GM18517 (cell line): ENCODE measurements around the gene FOXN1.
A peak's percentile ranks its signal among the peaks of the same experiment; 100 is the strongest.

Experiments
- ATAC-seq: cut with Tn5 transposase; IDR thresholded peaks from one replicate; pipeline ENCODE4 v1.9.1; 2021; ENCODE audit warnings: mild to moderate bottlenecking, moderate library complexity; ENCODE audit not compliant: unreplicated experiment

FOXN1 gene

DNA sequence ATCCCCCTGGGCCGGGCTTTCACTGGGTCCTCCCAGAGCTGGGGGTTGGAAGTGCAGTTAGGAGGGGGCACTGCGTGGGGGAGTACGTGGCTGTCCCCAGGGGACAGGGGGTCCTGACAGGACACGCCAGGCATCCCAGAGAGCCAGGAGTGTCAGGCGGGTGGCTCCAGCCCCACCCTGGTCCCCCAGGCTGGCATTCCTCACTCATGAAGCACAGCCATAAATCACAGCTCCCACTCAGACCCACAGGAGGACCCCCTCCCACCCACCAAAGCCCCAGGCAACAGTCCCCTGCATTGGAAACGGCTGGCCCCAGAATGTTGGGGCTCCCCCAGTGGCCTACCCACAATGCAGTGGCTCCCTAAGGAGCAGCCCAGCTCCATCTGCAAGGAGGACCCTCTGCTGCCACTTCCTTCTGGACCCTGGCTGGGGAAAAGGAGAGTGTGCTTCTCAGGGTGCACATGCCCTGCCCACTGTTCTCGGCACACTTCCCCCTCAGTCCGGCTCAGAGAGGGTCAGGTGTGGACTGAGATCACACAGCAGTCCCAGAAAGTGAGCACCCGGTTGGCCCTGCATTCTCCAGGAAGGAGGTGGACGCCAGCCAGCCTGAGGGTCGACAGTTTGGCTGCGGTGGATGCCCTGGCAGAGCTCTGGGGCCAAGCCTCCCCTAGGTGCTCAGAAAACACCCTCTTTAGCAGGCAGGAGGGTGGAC, 7.3 kb upstream of the FOXN1 start:
- ATAC-seq, result no peak

- ATAC-seq, result no peak
Observed at GRCh38 chr17:28499364-28499664, 6.8 kb upstream of the FOXN1 start.

DNA sequence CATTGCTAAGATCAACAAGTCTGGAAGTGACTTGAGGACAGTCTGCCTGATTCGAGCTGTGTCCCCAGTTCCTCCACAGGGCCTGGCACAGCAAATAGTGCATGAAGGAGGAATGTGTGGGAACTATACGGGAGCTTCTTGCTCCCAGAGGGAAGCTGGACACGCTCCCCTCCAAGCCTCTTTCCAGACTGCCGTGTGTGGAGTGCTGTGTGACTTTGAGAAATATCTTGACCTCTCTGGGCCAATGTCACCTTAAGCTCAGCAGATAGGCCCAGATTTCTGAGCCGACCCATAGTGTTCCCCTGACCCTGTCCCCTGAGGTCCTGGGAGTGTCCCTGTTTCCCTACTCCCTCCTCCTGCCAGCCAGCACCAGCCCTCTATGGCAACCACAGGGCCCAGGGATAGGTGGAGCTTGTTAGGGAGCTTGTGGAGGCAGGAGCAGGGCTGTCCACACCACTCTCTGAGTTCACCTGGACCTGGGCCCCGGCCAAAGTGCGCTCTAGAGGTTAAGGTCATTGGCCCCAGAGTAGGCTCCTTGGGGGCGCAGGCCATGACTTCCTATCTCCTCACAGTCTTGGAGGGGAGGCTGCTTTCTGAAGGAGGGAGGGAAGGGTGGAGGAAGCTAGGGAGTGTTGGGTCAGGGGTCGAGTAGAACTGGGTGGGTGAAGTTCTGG, 6.3 kb upstream of the FOXN1 start:
- no peak for ATAC-seq

DNA sequence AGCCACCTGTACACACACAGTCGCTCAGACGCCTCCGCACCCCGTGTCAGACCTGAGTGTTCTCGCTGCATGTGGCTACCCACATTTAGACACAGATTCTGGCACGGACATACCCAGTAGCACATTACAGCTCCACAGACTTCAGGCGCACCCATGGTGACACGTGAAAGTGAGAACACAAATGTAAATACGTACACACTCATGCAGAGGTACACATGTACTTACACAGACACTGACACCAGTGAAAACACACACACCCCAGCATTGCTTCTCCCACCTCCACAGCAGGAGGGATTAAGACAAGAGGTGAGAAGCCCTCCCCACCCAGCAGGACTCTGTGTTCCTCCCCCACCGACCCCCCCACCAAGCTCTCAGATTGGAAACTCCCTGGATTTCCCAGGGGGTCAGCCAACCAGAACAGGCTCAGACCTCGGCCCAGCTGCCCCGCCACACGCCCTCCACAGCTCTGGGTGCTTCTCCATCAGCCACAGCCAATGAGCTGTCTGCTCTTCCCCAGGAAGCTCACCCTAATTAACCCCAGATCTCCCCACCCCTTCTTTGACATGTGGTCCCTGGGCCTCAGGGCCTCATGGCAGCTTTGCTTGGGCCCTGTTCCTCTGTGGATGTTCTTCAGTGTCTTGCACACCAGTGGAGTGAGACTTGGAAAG, 5.3 kb upstream of the FOXN1 start:
- peak; percentile 43 for ATAC-seq

DNA sequence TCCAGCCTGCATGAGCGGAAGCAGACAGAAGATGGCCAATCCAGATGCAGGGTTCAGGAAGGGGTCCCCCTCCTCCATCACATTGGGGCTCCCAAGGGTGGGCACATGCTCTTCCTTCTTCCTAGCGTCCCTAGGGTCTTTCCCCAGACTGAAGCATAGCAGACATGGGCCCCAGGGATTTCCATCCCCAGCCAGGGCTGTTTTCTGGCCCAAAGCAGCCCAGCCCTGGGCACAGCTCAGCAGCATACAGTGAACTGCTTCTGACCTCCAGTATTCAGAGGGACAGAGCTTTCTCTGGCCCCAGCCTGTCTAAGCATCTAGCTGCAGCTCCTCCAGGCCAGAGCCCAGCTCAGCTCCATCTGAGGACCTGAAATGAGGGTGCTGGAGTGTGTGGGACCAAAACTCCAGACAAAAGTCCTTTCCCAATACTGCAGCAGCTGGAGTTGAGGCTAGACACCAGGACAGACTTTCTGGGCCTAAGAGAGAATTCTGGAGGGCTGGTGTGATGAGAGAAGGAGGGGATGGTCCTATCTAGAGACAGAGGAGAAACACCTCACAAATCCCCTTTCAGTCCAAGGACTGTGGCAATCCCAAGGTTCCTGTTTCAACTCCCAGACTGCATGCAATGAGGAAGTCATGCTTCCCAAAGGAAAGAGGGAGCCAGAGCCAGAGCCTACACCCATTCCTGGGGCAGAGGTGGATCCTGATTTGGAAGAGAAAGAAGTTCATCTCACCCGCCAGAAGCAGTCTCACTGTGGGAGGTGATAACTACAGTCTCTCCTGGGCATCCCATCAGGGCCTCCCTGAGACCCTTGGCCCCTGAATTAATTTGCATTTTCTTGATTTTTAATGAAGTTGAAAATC, 4.5 kb upstream of the FOXN1 start:
- ATAC-seq, result no peak

GRCh38 chr17:28503420-28503819, 2.7 kb upstream of the FOXN1 start:
- no peak for ATAC-seq

DNA sequence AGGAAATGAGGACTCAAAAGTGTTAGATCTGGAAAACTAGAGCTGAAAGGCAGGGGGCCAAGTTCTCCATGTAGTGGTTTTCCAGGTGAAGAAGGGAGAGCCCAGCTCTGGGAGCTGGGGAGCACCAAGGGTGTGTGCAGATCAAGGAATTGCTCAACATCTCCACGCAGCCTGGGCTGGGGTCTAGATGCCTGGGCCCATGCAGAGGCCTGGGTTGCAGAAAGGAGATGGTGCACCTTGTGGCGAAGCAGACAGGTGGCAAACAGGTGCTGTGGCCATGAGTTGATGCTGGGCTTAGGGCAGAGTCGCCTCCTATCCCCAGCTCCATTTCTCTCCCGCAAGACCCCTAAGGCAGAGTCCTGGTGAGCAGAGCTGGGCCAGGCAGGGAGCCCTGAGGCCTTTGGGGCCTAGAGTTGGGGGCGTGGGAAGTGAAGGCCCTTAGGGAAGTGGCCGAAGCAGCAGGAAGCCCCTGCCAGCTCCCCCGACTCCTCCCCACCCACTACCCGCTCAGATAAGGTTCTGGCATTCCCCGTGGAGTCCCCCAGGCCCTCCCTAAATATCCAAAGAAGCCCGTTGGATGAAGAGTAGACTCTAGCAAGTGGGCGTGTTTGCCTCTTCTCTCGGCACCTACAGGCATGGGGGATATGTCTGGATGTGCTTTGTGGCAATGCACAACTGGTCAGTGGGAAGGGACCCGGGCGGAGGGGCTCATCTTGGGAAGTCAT, 777 bp downstream of the FOXN1 start:
- ATAC-seq, result no peak

- ATAC-seq, result no peak
Observed at GRCh38 chr17:28507567-28508203, 1.5 kb downstream of the FOXN1 start.

DNA sequence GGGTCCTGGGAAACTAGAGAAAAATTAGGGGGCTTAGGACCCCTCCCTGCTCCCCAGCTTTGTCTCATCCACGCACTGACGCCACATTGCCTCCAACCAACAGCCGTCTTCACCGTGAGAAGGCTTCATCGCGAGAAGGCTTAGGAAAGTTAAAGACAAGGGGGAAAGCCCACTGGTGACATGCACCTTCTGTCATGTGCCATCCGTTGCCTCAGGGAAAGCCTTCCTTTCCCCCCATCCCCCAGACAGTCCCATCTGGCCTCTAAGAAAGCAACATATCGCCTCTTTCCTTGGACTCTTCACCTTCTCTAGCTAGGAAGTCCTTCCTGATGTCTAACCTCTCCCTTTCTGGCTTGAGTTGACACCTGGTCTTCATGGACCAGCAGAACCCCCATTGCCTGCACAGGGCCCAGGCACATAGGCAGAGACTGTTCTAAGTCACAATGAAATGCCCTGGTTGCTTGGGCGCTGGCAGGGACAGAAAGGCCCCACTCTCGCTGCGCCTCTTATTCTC, 2.1 kb downstream of the FOXN1 start:
- ATAC-seq, result no peak

- ATAC-seq, result no peak
Observed at GRCh38 chr17:28509789-28510188, 3.6 kb downstream of the FOXN1 start.

DNA sequence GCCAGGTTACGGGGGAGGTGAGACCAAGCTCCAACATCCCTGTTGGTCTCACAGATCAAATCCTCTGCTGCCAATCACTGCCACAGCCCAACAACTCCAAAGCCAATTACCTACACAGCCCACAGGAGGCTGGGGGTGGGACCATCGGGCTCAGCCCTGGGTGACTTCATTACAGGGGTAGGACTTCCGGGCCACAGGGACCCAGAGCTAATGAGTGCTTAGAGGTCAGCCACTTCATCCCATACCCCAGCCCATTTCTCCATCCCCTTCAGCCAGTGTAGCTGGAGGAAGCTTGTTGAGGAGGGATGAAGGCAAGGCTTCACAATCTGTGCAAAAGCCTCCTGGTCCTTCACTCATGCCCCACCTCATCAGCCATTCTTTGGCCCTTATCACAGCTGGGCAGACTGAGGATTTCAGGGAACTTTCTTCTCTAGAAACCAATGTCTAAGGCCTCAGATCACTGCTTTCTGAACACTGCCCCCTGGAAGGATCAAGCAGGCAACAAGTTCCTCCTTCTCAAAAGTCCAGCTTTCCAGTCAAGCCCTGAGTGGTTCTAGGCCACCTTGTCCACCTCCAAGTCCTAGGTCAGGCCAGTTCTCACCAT, 5.8 kb downstream of the FOXN1 start:
- ATAC-seq, result no peak

DNA sequence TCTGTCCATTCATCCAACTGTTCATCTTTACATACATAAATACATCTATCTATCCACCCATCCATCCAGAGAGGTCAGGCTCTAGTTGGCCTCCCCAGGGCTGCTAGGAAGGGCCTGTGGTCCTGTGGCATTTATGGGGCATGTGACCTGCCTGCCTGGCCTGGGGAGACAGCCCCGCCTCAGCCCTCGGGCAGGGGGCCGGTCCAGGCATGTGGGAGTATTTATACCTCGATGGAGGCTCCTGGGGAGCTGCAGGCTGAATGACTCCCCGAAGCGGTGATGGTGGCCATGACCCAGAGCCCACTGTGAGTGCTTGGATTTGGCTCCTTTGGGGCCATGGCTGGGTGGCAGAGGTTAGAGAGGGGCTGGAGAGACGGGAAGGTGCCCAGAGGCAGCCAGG, 7.3 kb downstream of the FOXN1 start:
- ATAC-seq, result no peak

- no peak for ATAC-seq
Observed at GRCh38 chr17:28514561-28515002, 8.4 kb downstream of the FOXN1 start.

GRCh38 chr17:28515518-28515917, 9.4 kb downstream of the FOXN1 start:
- no peak for ATAC-seq

DNA sequence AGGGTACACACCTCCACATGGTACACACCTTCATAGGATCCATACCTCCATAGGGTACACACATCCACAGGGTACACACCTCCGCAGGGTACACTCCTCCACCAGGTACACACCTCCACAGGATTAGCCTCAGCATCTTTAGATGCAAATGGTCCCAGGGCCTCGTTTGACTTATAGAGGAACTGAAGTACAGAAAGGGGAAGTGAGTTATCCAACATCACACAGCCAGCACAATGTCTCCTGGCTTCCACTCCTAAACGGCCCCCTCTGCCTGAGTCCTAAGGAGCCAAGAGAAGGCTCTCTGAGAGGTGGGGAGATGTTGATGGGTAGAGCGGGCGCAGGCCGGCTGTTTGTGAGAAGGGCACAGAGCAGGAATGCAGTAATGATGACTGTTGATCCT, 12.0 kb downstream of the FOXN1 start:
- ATAC-seq, result no peak

DNA sequence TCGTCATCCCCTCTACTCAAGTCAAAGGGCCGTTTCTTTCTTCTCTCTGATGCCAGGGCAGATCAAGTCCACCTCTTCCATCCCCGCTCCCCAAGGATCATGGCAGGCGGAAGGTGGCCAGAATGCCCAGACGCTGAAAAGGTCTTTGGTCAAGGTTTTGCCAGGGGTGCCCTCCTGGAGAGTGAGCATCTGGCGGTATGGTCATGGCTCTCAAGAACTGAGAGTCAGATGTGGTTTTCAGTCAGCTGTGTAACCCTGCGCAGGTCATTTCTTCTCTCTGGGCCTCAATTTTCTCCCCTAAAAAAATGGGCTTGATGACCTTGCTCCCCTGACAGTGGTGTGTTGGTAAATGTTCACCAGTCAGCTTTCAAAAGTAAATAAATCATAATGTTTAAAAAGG, 12.4 kb downstream of the FOXN1 start:
- ATAC-seq, result no peak

DNA sequence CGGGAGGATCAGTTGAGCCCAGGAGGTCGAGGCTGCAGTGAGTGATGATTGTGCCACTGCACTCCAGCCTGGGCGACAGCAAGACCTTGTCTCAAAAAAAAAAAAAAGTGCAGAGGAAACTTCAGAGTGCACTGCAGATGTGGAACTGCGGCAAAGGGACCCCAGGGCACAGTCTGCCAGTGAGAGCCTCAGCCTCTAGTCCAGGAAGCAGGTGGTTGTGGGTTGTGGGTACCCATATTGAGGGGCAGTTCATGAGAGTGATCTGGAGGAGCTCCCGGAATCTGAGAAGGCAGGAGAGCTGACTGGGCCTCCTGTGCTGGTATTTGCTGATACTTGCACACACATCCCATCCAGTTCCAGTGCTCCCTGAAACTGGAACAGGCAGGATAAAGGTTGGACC, 13.1 kb downstream of the FOXN1 start:
- no peak for ATAC-seq

- ATAC-seq, result no peak
Observed at GRCh38 chr17:28520687-28521086, 14.5 kb downstream of the FOXN1 start.

DNA sequence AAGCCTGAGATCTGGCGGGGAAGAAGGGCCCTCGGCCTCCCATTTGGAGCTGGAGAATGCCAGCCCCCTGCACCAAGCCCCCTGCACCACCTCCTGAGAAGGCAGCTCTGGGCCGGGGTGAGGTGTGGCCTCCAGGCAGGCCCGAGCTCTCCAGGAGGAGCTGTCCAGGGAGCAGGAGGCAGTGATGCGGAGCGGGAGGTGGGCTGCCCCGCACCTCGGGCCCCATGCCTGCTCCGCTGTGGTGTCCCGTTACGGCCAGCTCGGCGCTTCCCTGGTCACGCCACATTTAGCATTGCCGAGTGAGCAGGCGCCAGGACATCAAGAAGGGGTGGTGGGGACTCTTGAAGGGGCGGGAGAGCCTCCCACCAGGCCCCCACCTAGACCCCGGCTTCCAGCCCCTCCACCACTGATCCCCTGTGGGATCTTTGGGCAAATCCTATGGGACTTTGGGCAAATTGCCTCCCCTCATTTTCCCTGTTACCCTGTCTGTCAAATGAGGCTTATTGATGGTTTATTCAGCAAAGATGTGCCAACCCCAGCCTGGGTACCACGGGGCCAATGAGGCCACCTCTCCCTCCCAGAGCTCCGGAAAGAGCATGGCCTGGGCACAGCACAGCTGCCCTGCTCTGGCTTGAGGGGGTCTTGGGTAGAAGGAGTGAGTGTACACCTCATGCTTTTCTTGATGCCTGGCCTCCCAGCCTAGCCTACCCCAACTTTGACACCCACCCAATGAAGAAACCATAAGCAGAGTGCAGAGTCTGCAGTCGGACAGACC, 15.3 kb downstream of the FOXN1 start:
- no peak for ATAC-seq
